ENCODE results near the gene GRID2. TPM values are rescaled to one million over a fixed set of nuclear protein-coding genes. Genes with fewer than 3 reads are reported as not detected.

GRID2 gene
- polyA plus RNA-seq, 1 donor (not counting 4 experiments of a cell fraction or from before 2014, with no cell fraction given): not detected

GRCh38 chr4:92477298-92477697, 173.5 kb downstream of the GRID2 start:
- no peak overlapping the region for H2AFZ ChIP-seq (ENCODE audit: control insufficient read depth, low read length)
- no peak overlapping the region for H3K9ac ChIP-seq (ENCODE audit: control insufficient read depth, extremely low read depth, insufficient read depth, low read length)
- DNase-seq (ENCODE audit: low read depth, low spot score) (no peak), FAIRE-seq (no peak)
- dilution Hi-C loops (cut with MboI; ENCODE audit: extremely low pct_ligation_motif_present, low sequenced_read_pairs): no loop called here
- H3K4me1 ChIP-seq (ENCODE audit: control insufficient read depth, extremely low read depth, insufficient read depth, low read length): no peaks in the 10 kb centered on the region
- no peaks in the 10 kb centered on the region for H3K9me1 ChIP-seq (ENCODE audit: control insufficient read depth, extremely low read depth, insufficient read depth, low read length)
- H3K36me3 ChIP-seq (ENCODE audit: control insufficient read depth in 2 of 2, extremely low read depth in 1 of 2, insufficient read depth in 2 of 2, low read length in 2 of 2): no peaks in the 10 kb centered on the region
- no peak overlapping the region for H3K4me3 ChIP-seq (ENCODE audit: control insufficient read depth in 2 of 3, extremely low read depth in 1 of 3, insufficient read depth in 2 of 3, low read depth in 1 of 3, low read length in 3 of 3)
- H3K4me2 ChIP-seq (ENCODE audit: control insufficient read depth, extremely low read depth, insufficient read depth, low read depth, low read length): no peak overlapping the region
- H3K27ac ChIP-seq (ENCODE audit: control insufficient read depth, insufficient read depth, low read length): no peak overlapping the region
- H3K9me3 ChIP-seq (ENCODE audit: control insufficient read depth, low read depth, low read length): no peaks in the 10 kb centered on the region
- H4K20me1 ChIP-seq (ENCODE audit: control insufficient read depth, extremely low read depth, insufficient read depth, low read length): no peaks in the 10 kb centered on the region
- H3K79me2 ChIP-seq (ENCODE audit: control insufficient read depth, insufficient read depth, low read length): no peaks in the 10 kb centered on the region
- H3K27me3 ChIP-seq (ENCODE audit: control insufficient read depth, extremely low read depth, insufficient read depth, low read length): no peaks in the 10 kb centered on the region
- TF ChIP-seq EZH2 (IDR thresholded peaks at IDR 0.05; ENCODE audit: low read length): no peak
- TF ChIP-seq CTCF (optimal IDR thresholded peaks at IDR 0.05 in 1 of 3, IDR thresholded peaks at IDR 0.05 in 1 of 3, conservative IDR thresholded peaks at IDR 0.05 in 1 of 3; ENCODE audit: extremely low read depth in 1 of 3, insufficient read depth in 2 of 3, low read length in 3 of 3): no peak

DNA sequence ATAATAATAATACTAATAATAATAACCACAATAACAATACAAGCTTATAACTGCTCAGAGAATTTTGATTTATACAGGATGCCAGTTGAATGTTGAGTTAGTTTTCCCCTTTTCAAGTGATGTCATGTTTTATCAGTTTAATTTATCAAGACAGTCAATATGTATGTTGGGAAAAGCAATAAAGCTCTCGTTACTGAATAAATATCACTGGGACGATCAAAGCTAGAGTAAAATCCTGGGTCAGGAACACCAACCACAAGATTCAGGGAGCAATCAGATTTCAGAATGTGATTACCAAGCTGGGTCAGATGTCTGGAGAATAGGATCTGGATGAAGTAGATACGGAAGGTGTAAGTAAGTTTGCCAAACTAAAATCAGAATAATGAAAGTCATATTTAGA, 179.6 kb downstream of the GRID2 start:
- TF ChIP-seq EZH2 (IDR thresholded peaks at IDR 0.05; ENCODE audit: low read length) (no peak), CTCF (optimal IDR thresholded peaks at IDR 0.05 in 1 of 3, IDR thresholded peaks at IDR 0.05 in 1 of 3, conservative IDR thresholded peaks at IDR 0.05 in 1 of 3; ENCODE audit: extremely low read depth in 1 of 3, insufficient read depth in 2 of 3, low read length in 3 of 3) (no peak)
- no peaks in the 10 kb centered on the region for H3K4me1 ChIP-seq (ENCODE audit: control insufficient read depth, extremely low read depth, insufficient read depth, low read length)
- H4K20me1 ChIP-seq (ENCODE audit: control insufficient read depth, extremely low read depth, insufficient read depth, low read length): no peaks in the 10 kb centered on the region
- H3K27ac ChIP-seq (ENCODE audit: control insufficient read depth, insufficient read depth, low read length): no peak overlapping the region
- H3K9me3 ChIP-seq (ENCODE audit: control insufficient read depth, low read depth, low read length): no peaks in the 10 kb centered on the region
- no peak overlapping the region for H3K4me2 ChIP-seq (ENCODE audit: control insufficient read depth, extremely low read depth, insufficient read depth, low read depth, low read length)
- FAIRE-seq (no peak), DNase-seq (ENCODE audit: low read depth, low spot score) (no peak)
- dilution Hi-C loops (cut with MboI; ENCODE audit: extremely low pct_ligation_motif_present, low sequenced_read_pairs): no loop called here
- H2AFZ ChIP-seq (ENCODE audit: control insufficient read depth, low read length): no peak overlapping the region
- H3K4me3 ChIP-seq (ENCODE audit: control insufficient read depth in 2 of 3, extremely low read depth in 1 of 3, insufficient read depth in 2 of 3, low read depth in 1 of 3, low read length in 3 of 3): no peak overlapping the region
- no peak overlapping the region for H3K9ac ChIP-seq (ENCODE audit: control insufficient read depth, extremely low read depth, insufficient read depth, low read length)
- no peaks in the 10 kb centered on the region for H3K9me1 ChIP-seq (ENCODE audit: control insufficient read depth, extremely low read depth, insufficient read depth, low read length)
- H3K27me3 ChIP-seq (ENCODE audit: control insufficient read depth, extremely low read depth, insufficient read depth, low read length): no peaks in the 10 kb centered on the region
- H3K36me3 ChIP-seq (ENCODE audit: control insufficient read depth in 2 of 2, extremely low read depth in 1 of 2, insufficient read depth in 2 of 2, low read length in 2 of 2): no peaks in the 10 kb centered on the region
- H3K79me2 ChIP-seq (ENCODE audit: control insufficient read depth, insufficient read depth, low read length): no peaks in the 10 kb centered on the region
